Transverse colon (tissue), 3 donors: Measurements from ENCODE around the gene ZFP14.

ENCODE experiments used
- CTCF ChIP-seq, 5 experiments: fragments of 200-600 bp in 3 of 5; fragments of 450-650 bp in 2 of 5; sonication (generic) in 3 of 5; IDR thresholded peaks; 1 replicate in 2 of 5; 2 replicates in 3 of 5; pipeline ENCODE4 v1.5.1; 2016 to 2017; ENCODE audit warnings: antibody characterized with exemption in 5 of 5, inconsistent platforms in 3 of 5, mild to moderate bottlenecking in 2 of 5, moderate library complexity in 1 of 5
- EP300 ChIP-seq: sonication (generic); formaldehyde crosslinking; IDR thresholded peaks from one replicate; pipeline ENCODE4 v1.6.1; 2017; ENCODE audit warnings: antibody characterized with exemption, low read depth
- POLR2A ChIP-seq: fragments of 450-650 bp; IDR thresholded peaks from one replicate; pipeline ENCODE4 v1.6.1; 2016; ENCODE audit warnings: antibody characterized with exemption, mild to moderate bottlenecking, moderate library complexity

- no peak for TF ChIP-seq CTCF (IDR thresholded peaks at IDR 0.05)
- TF ChIP-seq EP300 = no peak
- TF ChIP-seq POLR2A = no peak
These were observed 38.1 kb downstream of the ZFP14 start for GRCh38 chr19:36340786-36341372.
